ENCODE measurements around the gene GRM7. TPM values are rescaled to one million over a fixed set of nuclear protein-coding genes. Genes with fewer than 3 reads are reported as not detected.

GRM7 gene
- total and polyA plus RNA-seq, 2 of the 4 experiments (the other 2 are of a cell fraction), result not detected

DNA sequence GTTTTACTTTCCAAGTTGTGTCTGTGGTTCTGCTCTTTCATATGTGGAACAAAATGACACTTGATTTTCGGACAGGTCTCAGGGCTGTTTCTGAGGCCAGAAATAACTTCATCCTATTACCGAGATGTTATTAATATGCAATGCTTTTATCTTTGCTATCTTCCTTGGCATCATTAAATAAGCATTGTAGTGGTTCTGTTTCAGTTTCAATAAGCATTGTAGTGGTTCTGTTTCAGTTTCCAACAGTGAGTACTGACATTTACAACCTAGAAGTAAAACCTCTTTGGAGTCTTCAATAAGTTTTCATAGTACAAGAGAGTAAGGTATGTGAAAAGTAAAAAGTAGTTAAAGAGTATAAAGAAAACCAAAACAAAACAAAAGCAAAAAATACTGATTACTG lies 746.2 kb downstream of the GRM7 start:
- Histone ChIP-seq H3K23ac (ENCODE audit: low read depth, low read length) (no peak overlapping the region), H3K9me1 (ENCODE audit: insufficient read depth, low read length) (no peaks in the 10 kb centered on the region), H2BK5ac (ENCODE audit: low read depth, low read length, poor library complexity, severe bottlenecking) (no peak overlapping the region), H4K20me1 (ENCODE audit: insufficient read depth, low read length) (no peaks in the 10 kb centered on the region), H4K5ac (ENCODE audit: low read depth, low read length) (no peak overlapping the region), H2BK20ac (ENCODE audit: low read depth, low read length) (no peak overlapping the region), H4K91ac (ENCODE audit: insufficient read depth, low read depth, low read length) (no peak overlapping the region), H3K14ac (replicated peaks; ENCODE audit: low read depth, low read length) (no peak overlapping the region), H2BK120ac (ENCODE audit: low read depth, low read length) (no peak overlapping the region), H3K79me1 (ENCODE audit: low read depth in 1 of 2, low read length in 2 of 2) (no peaks in the 10 kb centered on the region), H3K36me3 (ENCODE audit: control insufficient read depth, insufficient read depth, low read length) (no peaks in the 10 kb centered on the region), H2BK15ac (ENCODE audit: low read depth, low read length) (no peak overlapping the region), H3K4me2 (ENCODE audit: low read depth, low read length) (no peak overlapping the region), H2AK5ac (ENCODE audit: low read depth, low read length) (no peak overlapping the region), H3K9ac (ENCODE audit: low read depth, low read length) (no peak overlapping the region), H3K27ac (ENCODE audit: insufficient read depth, low read length) (no peak overlapping the region), H2AFZ (replicated peaks; ENCODE audit: low read length, poor library complexity) (no peak overlapping the region), H3K4me1 (ENCODE audit: control insufficient read depth, insufficient read depth, low read length) (no peaks in the 10 kb centered on the region), H3K56ac (ENCODE audit: extremely low read depth, insufficient read depth, low read length) (no peak overlapping the region), H3K27me3 (ENCODE audit: control insufficient read depth, insufficient read depth, low read length) (no peaks in the 10 kb centered on the region), H3K9me3 (ENCODE audit: control insufficient read depth, insufficient read depth, low read length) (peaks cover 7% of the 10 kb centered on the region), H3K4ac (ENCODE audit: low read depth, low read length) (no peak overlapping the region), H2AK9ac (replicated peaks; ENCODE audit: low read depth, low read length, poor library complexity) (no peak overlapping the region), H3K4me3 (ENCODE audit: insufficient read depth, low read depth, low read length) (no peak overlapping the region), H4K8ac (ENCODE audit: low read depth in 2 of 2, low read length in 2 of 2) (no peak overlapping the region), H3K18ac (ENCODE audit: low read depth, low read length) (no peak overlapping the region)
- dilution Hi-C loops (cut with HindIII; ENCODE audit: low sequenced_read_pairs, unreplicated experiment), result no loop called here
- ChIA-PET POLR2A (ENCODE audit: unreplicated experiment) (no interaction called here), CTCF (no interaction called here)
- no peak for TF ChIP-seq SMC3 (IDR thresholded peaks at IDR 0.05; ENCODE audit: low read depth, low read length)
- no peak for TF ChIP-seq NFE2L2 (IDR thresholded peaks at IDR 0.05; ENCODE audit: low read depth, low read length)
- no peak for TF ChIP-seq MXI1 (IDR thresholded peaks at IDR 0.05; ENCODE audit: borderline replicate concordance, low read depth, low read length)
- TF ChIP-seq BHLHE40 (IDR thresholded peaks at IDR 0.05; ENCODE audit: low read depth, low read length), result no peak
- TF ChIP-seq CEBPB (IDR thresholded peaks at IDR 0.05; ENCODE audit: low read depth, low read length), result no peak
- TF ChIP-seq FOS (IDR thresholded peaks at IDR 0.05; ENCODE audit: low read depth, low read length), result no peak
- TF ChIP-seq MAZ (IDR thresholded peaks at IDR 0.05; ENCODE audit: borderline replicate concordance, low read depth, low read length), result no peak
- TF ChIP-seq RAD21 (IDR thresholded peaks at IDR 0.05; ENCODE audit: low read length), result no peak
- TF ChIP-seq POLR2A (IDR thresholded peaks at IDR 0.05; ENCODE audit: low read depth, low read length), result no peak
- TF ChIP-seq, protein P1, sequence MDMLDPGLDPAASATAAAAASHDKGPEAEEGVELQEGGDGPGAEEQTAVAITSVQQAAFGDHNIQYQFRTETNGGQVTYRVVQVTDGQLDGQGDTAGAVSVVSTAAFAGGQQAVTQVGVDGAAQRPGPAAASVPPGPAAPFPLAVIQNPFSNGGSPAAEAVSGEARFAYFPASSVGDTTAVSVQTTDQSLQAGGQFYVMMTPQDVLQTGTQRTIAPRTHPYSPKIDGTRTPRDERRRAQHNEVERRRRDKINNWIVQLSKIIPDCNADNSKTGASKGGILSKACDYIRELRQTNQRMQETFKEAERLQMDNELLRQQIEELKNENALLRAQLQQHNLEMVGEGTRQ (IDR thresholded peaks at IDR 0.05; ENCODE audit: low read depth, low read length), result no peak
- TF ChIP-seq, protein P2, sequence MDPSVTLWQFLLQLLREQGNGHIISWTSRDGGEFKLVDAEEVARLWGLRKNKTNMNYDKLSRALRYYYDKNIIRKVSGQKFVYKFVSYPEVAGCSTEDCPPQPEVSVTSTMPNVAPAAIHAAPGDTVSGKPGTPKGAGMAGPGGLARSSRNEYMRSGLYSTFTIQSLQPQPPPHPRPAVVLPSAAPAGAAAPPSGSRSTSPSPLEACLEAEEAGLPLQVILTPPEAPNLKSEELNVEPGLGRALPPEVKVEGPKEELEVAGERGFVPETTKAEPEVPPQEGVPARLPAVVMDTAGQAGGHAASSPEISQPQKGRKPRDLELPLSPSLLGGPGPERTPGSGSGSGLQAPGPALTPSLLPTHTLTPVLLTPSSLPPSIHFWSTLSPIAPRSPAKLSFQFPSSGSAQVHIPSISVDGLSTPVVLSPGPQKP (IDR thresholded peaks at IDR 0.05; ENCODE audit: borderline replicate concordance, low read depth, low read length), result no peak
- TF ChIP-seq RFX5 (IDR thresholded peaks at IDR 0.05; ENCODE audit: low read depth, low read length), result no peak
- no TSS peak for BruUV-seq (replicated peaks)
- intact Hi-C loops (cut with micrococcal nuclease), result no loop called here
- no CpG with 5 or more reads among the region's 2 CpGs for WGBS, 2 experiments (ENCODE audit: extremely low coverage in 2 of 2, insufficient read length in 1 of 2)
- ATAC-seq (ENCODE audit: low read depth) (no peak), DNase-seq (no peak)
- in situ Hi-C loops (cut with MboI; ENCODE audit: low sequenced_read_pairs), result no loop called here

Data from IMR-90 (cell line).